ENCODE results near the gene ANKRD16.
"Not testable (repeated sequence)": the region's sequence is repeated elsewhere in the genome, so short reads cannot be mapped to it uniquely, and the experiment has no call there.

Gene ANKRD16

GRCh38 chr10:5832946-5833345 lies 56.7 kb downstream of the ANKRD16 start:
- no peak for DNase-seq

- no peak for DNase-seq
Observed at GRCh38 chr10:5831446-5831782, 58.3 kb downstream of the ANKRD16 start.

- DNase-seq, result peak; percentile 58
Observed at GRCh38 chr10:5830629-5831445, 58.9 kb downstream of the ANKRD16 start.

GRCh38 chr10:5829267-5829666 lies 60.4 kb downstream of the ANKRD16 start:
- peak; percentile 44 for DNase-seq

- DNase-seq, result peak; percentile 41
Observed at GRCh38 chr10:5828725-5829124, 61.0 kb downstream of the ANKRD16 start.

GRCh38 chr10:5827841-5828240 lies 61.9 kb downstream of the ANKRD16 start:
- DNase-seq, result peak; percentile 27

GRCh38 chr10:5826511-5826910 lies 63.2 kb downstream of the ANKRD16 start:
- DNase-seq, result not testable (repeated sequence)

- peak; percentile 33 for DNase-seq
Observed at GRCh38 chr10:5818894-5819293, 70.8 kb downstream of the ANKRD16 start.

- no peak for DNase-seq
Observed at GRCh38 chr10:5818048-5818331, 71.7 kb downstream of the ANKRD16 start.

- no peak for DNase-seq
Observed at GRCh38 chr10:5817322-5818047, 72.2 kb downstream of the ANKRD16 start.

GRCh38 chr10:5816170-5816569 lies 73.5 kb downstream of the ANKRD16 start:
- no peak for DNase-seq

GRCh38 chr10:5814110-5815107 lies 75.3 kb downstream of the ANKRD16 start:
- peak; percentile 51 for DNase-seq

GRCh38 chr10:5813341-5814109 lies 76.2 kb downstream of the ANKRD16 start, which contains the start of gene GDI2:
GDI2 (minus strand) TSS chr10:5813434; CDS start chr10:5813258, 176 bp downstream.
- peak; percentile 99 for DNase-seq

- DNase-seq, result no peak
Observed at GRCh38 chr10:5813091-5813340, 76.7 kb downstream of the ANKRD16 start.

- DNase-seq, result peak; percentile 82
Observed at GRCh38 chr10:5812283-5813090, 77.2 kb downstream of the ANKRD16 start.

Measured in activated effector memory CD4-positive, alpha-beta T cell treated with anti-CD3 and anti-CD28 coated beads, Interleukin-2, amount 50 U/mL, for 16 hours (primary cell).